Measurements from ENCODE around the gene C2orf42. TPM values are rescaled to one million over a fixed set of nuclear protein-coding genes. Genes with fewer than 3 reads are reported as not detected.
A peak's percentile ranks its signal among the peaks of the same experiment; 100 is the strongest.

The C2orf42 gene
- total RNA-seq, 1 experiment from 2014 or later, result 6.8 TPM

GRCh38 chr2:70104231-70105111 is 86.3 kb downstream of the C2orf42 start (continued):
- no peak for TF ChIP-seq PRRX2 (CRISPR knock-in tag; IDR thresholded peaks at IDR 0.05)
- TF ChIP-seq PRDM15 (CRISPR knock-in tag; IDR thresholded peaks at IDR 0.05), result no peak
- no peak for TF ChIP-seq RELA (CRISPR knock-in tag; IDR thresholded peaks at IDR 0.05; ENCODE audit: borderline replicate concordance)
- no peak for TF ChIP-seq NFE2L1 (CRISPR knock-in tag; IDR thresholded peaks at IDR 0.05)
- TF ChIP-seq JUN (CRISPR knock-in tag; IDR thresholded peaks at IDR 0.05), result no peak
- TF ChIP-seq ZMAT4 (CRISPR knock-in tag; IDR thresholded peaks at IDR 0.05), result no peak
- no peak for TF ChIP-seq ZNF532 (CRISPR knock-in tag; IDR thresholded peaks at IDR 0.05; ENCODE audit: borderline replicate concordance)

GRCh38 chr2:70103531-70104061 is 87.2 kb downstream of the C2orf42 start:
- ChIA-PET CTCF (interaction anchor here (0.6 to 1.7 kb wide), 2 partner anchors 23 to 189 kb away, joined by 4 to 5 read pairs; partner anchors contain the start of gene MXD1), POLR2A (interaction anchor here (0.7 kb wide), 1 partner anchor 12 kb away, joined by 3 read pairs; no protein-coding TSS in a partner anchor)
- peak; percentile 41 for ATAC-seq
- no peaks in the 10 kb centered on the region; the same call in 1 of the 2 replicates for H3K27me3 Mint-ChIP-seq (ENCODE audit: low read depth)
- no peaks in the 10 kb centered on the region for H3K36me3 Mint-ChIP-seq
- no peak overlapping the region for H3K4me3 Mint-ChIP-seq
- DNase-seq (ENCODE audit: low spot score), result no peak
- no peaks in the 10 kb centered on the region for H3K9me3 Mint-ChIP-seq
- H3K4me1 Mint-ChIP-seq, result peaks cover 40% of the 10 kb centered on the region
- H3K27ac Mint-ChIP-seq, result peak overlapping the region; percentile 87
- TF ChIP-seq ZNF121 (CRISPR knock-in tag; IDR thresholded peaks at IDR 0.05), result no peak
- no peak for TF ChIP-seq MAX (CRISPR knock-in tag; IDR thresholded peaks at IDR 0.05)
- no peak for TF ChIP-seq MXD4 (CRISPR knock-in tag; IDR thresholded peaks at IDR 0.05; ENCODE audit: borderline replicate concordance)
- no peak for TF ChIP-seq AR (CRISPR knock-in tag; IDR thresholded peaks at IDR 0.05)
- no peak for TF ChIP-seq SMAD4 (CRISPR knock-in tag; IDR thresholded peaks at IDR 0.05)
- no peak for TF ChIP-seq OVOL2 (CRISPR knock-in tag; IDR thresholded peaks at IDR 0.05; ENCODE audit: borderline replicate concordance)
- no peak for TF ChIP-seq GRHL2 (CRISPR knock-in tag; IDR thresholded peaks at IDR 0.05; ENCODE audit: insufficient replicate concordance, severe bottlenecking)
- TF ChIP-seq CBFB (CRISPR knock-in tag; IDR thresholded peaks at IDR 0.05; ENCODE audit: low read depth), result no peak
- TF ChIP-seq USF1 (CRISPR knock-in tag; IDR thresholded peaks at IDR 0.05), result no peak
- TF ChIP-seq MLX (CRISPR knock-in tag; IDR thresholded peaks at IDR 0.05), result no peak
- TF ChIP-seq ZMAT4 (CRISPR knock-in tag; IDR thresholded peaks at IDR 0.05), result no peak
- TF ChIP-seq NFATC4 (CRISPR knock-in tag; IDR thresholded peaks at IDR 0.05), result no peak
